B cell (primary cell): Measurements from ENCODE around the gene PRKCA. TPM values are rescaled to one million over a fixed set of nuclear protein-coding genes. Genes with fewer than 3 reads are reported as not detected.

Source experiments
- ATAC-seq: fragments of 200-7000 bp; cut with Tn5 transposase; one replicate; pipeline ENCODE4 v1.10.0; 2021; ENCODE audit warnings: low read depth, mild to moderate bottlenecking, moderate number of reproducible peaks, moderate library complexity
- CTCF ChIA-PET: fragments of 350-600 bp; sonication (Branson Sonifier 250); formaldehyde crosslinking; loops from one replicate; lab custom pipeline; 2021; ENCODE audit warnings: antibody characterized with exemption, inconsistent platforms; lab: Charles Lee
- POLR2A ChIA-PET: fragments of 350-600 bp; sonication (Branson Sonifier 250); formaldehyde crosslinking; loops from one replicate; lab custom pipeline; 2021; ENCODE audit warnings: antibody characterized with exemption; lab: Charles Lee
- DNase-seq: peaks from one replicate; pipeline ENCODE4 v3.0.0; 2013
- H2AFZ ChIP-seq: 2 replicates; pipeline ENCODE4 v1.6.1; 2012; ENCODE audit warnings: mild to moderate bottlenecking, low read depth, low read length; ENCODE audit not compliant: insufficient read depth, poor library complexity, severe bottlenecking
- H3K27ac ChIP-seq, 2 donors: 1 replicate in 1 of 2; 2 replicates in 1 of 2; pipeline ENCODE4 v1.5.1; 2012 to 2013; ENCODE audit warnings: low read length in 2 of 2, mild to moderate bottlenecking in 2 of 2, moderate library complexity in 1 of 2
- H3K27me3 ChIP-seq, 4 experiments: fragments of 200-600 bp in 1 of 4; sonication (generic) in 1 of 4; replicated peaks in 1 of 4; 1 replicate in 2 of 4; 2 replicates in 2 of 4; pipeline versions ENCODE4 v1.6.1 to v1.7.0; 2013 to 2016; ENCODE audit warnings: low read length in 3 of 4, mild to moderate bottlenecking in 2 of 4, mixed read lengths in 1 of 4, moderate library complexity in 1 of 4; ENCODE audit not compliant: insufficient read depth in 4 of 4, control insufficient read depth in 3 of 4; ENCODE audit errors: control extremely low read depth in 1 of 4
- H3K36me3 ChIP-seq, 2 experiments: replicated peaks in 1 of 2; 1 replicate in 1 of 2; 2 replicates in 1 of 2; pipeline versions ENCODE4 v1.6.1 to v1.7.1; 2013; ENCODE audit warnings: low read length in 1 of 2; ENCODE audit not compliant: insufficient read depth in 2 of 2, control insufficient read depth in 1 of 2; ENCODE audit errors: control extremely low read depth in 1 of 2, extremely low read depth in 1 of 2
- H3K4me1 ChIP-seq, 2 donors: fragments of 200-600 bp in 1 of 2; sonication (generic) in 1 of 2; 1 replicate in 1 of 2; 2 replicates in 1 of 2; pipeline versions ENCODE4 v1.5.1 to v1.6.1; 2013 to 2017; ENCODE audit warnings: low read length in 2 of 2; ENCODE audit not compliant: control insufficient read depth in 2 of 2, insufficient read depth in 2 of 2
- H3K4me2 ChIP-seq: replicated peaks from 2 replicates; pipeline ENCODE3; 2012; ENCODE audit warnings: mild to moderate bottlenecking, low read depth, low read length; ENCODE audit not compliant: poor library complexity, severe bottlenecking
- H3K4me3 ChIP-seq, 5 experiments: fragments of 200-600 bp in 1 of 5; sonication (generic) in 1 of 5; 1 replicate in 3 of 5; 2 replicates in 2 of 5; pipeline versions ENCODE4 v1.5.1 to v1.7.0; 2011 to 2016; ENCODE audit warnings: low read length in 4 of 5, mild to moderate bottlenecking in 4 of 5, low read depth in 2 of 5, control low read depth in 1 of 5, moderate library complexity in 1 of 5; ENCODE audit not compliant: insufficient read depth in 1 of 5; ENCODE audit errors: control extremely low read depth in 1 of 5, extremely low read depth in 1 of 5
- H3K79me2 ChIP-seq: fragments of 200-600 bp; sonication (generic); one replicate; pipeline ENCODE4 v1.6.0; 2016; ENCODE audit warnings: low read length; ENCODE audit not compliant: control insufficient read depth, insufficient read depth
- H3K9ac ChIP-seq: fragments of 200-600 bp; sonication (generic); 2 replicates; pipeline ENCODE4 v1.6.1; 2017; ENCODE audit warnings: mild to moderate bottlenecking, low read length, moderate library complexity
- H3K9me3 ChIP-seq, 3 donors: one replicate each; pipeline versions ENCODE4 v1.6.1 to v1.7.1; 2013; ENCODE audit warnings: low read length in 2 of 3; ENCODE audit not compliant: control insufficient read depth in 2 of 3, insufficient read depth in 1 of 3; ENCODE audit errors: control extremely low read depth in 1 of 3
- H4K20me1 ChIP-seq: 2 replicates; pipeline ENCODE4 v1.6.0; 2012; ENCODE audit warnings: mild to moderate bottlenecking, low read length; ENCODE audit not compliant: insufficient read depth, control insufficient read depth, poor library complexity, severe bottlenecking
- H3K27ac Mint-ChIP-seq: one replicate; pipeline ENCODE4 v1.8.0; 2021; ENCODE audit warnings: mixed read lengths
- H3K27me3 Mint-ChIP-seq: one replicate; pipeline ENCODE4 v1.8.0; 2021; ENCODE audit warnings: mixed read lengths
- H3K4me1 Mint-ChIP-seq: one replicate; pipeline ENCODE4 v1.8.0; 2021; ENCODE audit warnings: mixed read lengths
- H3K4me3 Mint-ChIP-seq: one replicate; pipeline ENCODE4 v1.8.0; 2021; ENCODE audit warnings: mixed read lengths
- H3K9me3 Mint-ChIP-seq: one replicate; pipeline ENCODE4 v1.8.0; 2022; ENCODE audit warnings: mixed read lengths; ENCODE audit not compliant: insufficient read depth
- CTCF ChIP-seq: fragments of 200-600 bp; IDR thresholded peaks from one replicate; pipeline ENCODE4 v1.8.0; 2022; ENCODE audit warnings: antibody characterized with exemption, mild to moderate bottlenecking
- EZH2 ChIP-seq: IDR thresholded peaks from 2 replicates; pipeline ENCODE4 v1.6.1; 2012; ENCODE audit warnings: borderline replicate concordance, low read depth, mild to moderate bottlenecking, moderate library complexity, low read length; ENCODE audit not compliant: insufficient read depth, poor library complexity, severe bottlenecking
- WGBS: methylation state at CpG from one replicate; pipeline ENCODE4 v1.1.5; 2013; ENCODE audit warnings: missing lambda C conversion rate; ENCODE audit not compliant: insufficient coverage; 5-methylcytosine and 5-hydroxymethylcytosine counted together
- intact Hi-C: fragments of 100-400 bp; cut with micrococcal nuclease; formaldehyde crosslinking; loops from one replicate; pipeline ENCODE4 v1.10.0; 2022
- polyA plus RNA-seq: library from polyadenylated mRNA; depleted of rRNA; stranded (reverse); fragments of >200 nt; gene quantifications from 2 replicates; pipeline ENCODE4 v1.2.3, GENCODE V29; 2012
- total RNA-seq, 2 donors: library from RNA; stranded (reverse); fragments of 120-200 nt in 1 of 2; gene quantifications; 1 replicate in 1 of 2; 2 replicates in 1 of 2; pipeline versions ENCODE4 v1.2.3 to v1.2.4, GENCODE V29; 2013 to 2022

The PRKCA gene
- total and polyA plus RNA-seq, 2 donors (not counting 1 experiment from before 2014, with no cell fraction given): 0.33 to 7.7 TPM

DNA sequence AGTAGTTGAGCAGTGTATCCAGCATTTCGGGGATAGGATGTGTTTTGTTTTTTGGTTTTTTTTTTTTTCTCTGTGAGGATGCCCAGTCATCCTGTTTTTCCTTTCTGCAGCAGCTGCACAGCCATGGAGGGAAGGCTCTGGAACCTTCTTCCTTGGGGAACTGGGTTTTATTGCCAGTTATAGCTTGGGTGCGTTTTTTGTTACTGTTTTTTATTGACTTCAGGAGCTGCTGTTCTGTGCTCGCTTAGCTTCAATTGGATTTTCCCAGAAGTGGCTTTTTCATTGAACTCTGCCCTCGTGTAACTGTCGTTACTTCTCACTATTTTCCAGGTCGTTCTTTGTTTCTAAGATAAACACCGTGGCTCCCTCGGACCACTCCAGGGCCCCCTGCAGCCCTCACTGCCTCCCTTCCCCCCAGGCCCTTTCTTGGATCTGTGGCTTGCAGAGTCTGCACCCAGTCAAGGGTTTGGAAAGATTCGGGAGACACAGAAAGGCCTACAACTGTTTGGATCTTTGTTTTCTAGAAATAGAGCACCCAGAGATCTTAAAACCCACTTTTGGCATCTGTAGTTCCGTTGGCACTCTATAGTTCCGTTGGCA lies 412.8 kb downstream of the PRKCA start:
- Histone ChIP-seq H3K79me2 (no peaks in the 10 kb centered on the region), H3K27ac (no peak overlapping the region), H3K36me3 (no peaks in the 10 kb centered on the region), H3K4me1 (no peaks in the 10 kb centered on the region), H3K27me3 (no peaks in the 10 kb centered on the region), H3K4me2 (no peak overlapping the region), H3K9ac (no peak overlapping the region), H3K4me3 (no peak overlapping the region), H2AFZ (no peak overlapping the region), H3K9me3 (no peaks in the 10 kb centered on the region), H4K20me1 (no peaks in the 10 kb centered on the region)
- no peak for ATAC-seq
- H3K9me3 Mint-ChIP-seq: peaks cover 2% of the 10 kb centered on the region
- intact Hi-C loops: no loop called here
- ChIA-PET CTCF (interaction anchor here (1.3 to 1.6 kb wide), 2 partner anchors 188 to 190 kb away, joined by 3 to 4 read pairs; no protein-coding TSS in a partner anchor), POLR2A (no interaction called here)
- no peak for DNase-seq
- peaks cover 14% of the 10 kb centered on the region for H3K27me3 Mint-ChIP-seq
- no peaks in the 10 kb centered on the region for H3K4me1 Mint-ChIP-seq
- WGBS: 71% methylated on average over 9 of the region's 11 CpGs
- TF ChIP-seq EZH2: no peak
- TF ChIP-seq CTCF: no peak
- no peak overlapping the region for H3K4me3 Mint-ChIP-seq
- no peak overlapping the region for H3K27ac Mint-ChIP-seq

DNA sequence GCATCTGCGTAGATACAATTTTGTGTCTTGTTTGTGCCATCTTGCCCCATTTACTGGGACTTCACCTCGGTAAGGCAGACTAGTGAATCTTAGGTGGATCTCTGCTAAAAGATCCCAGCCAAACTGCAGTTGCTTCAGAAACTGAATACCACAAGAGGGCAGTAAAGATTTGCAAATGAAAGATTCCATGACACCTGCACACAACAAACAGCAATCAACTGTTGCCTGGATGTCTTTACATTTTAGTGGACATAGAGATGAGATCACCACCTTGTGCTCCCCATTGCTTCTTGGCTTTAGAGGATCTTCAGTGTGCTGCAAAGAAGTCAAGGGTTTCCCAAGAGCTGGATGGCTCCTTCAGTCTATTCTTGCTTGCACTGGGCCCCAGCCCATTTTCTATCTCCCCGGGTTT lies 413.3 kb downstream of the PRKCA start:
- H3K4me3 Mint-ChIP-seq: no peak overlapping the region
- H3K9me3 ChIP-seq: no peaks in the 10 kb centered on the region
- H3K79me2 ChIP-seq: no peaks in the 10 kb centered on the region
- peaks cover 20% of the 10 kb centered on the region for H3K27me3 Mint-ChIP-seq
- POLR2A ChIA-PET: no interaction called here
- no peak overlapping the region for H3K4me2 ChIP-seq
- CTCF ChIA-PET: interaction anchor here (0.6 to 1.3 kb wide), 3 partner anchors 10 to 190 kb away, joined by 3 to 6 read pairs (median 3); no protein-coding TSS in a partner anchor
- no peaks in the 10 kb centered on the region for H3K27me3 ChIP-seq
- H3K4me3 ChIP-seq: no peak overlapping the region
- ATAC-seq (no peak), DNase-seq (peak; percentile 40)
- TF ChIP-seq EZH2 (no peak), CTCF (peak; percentile 63)
- intact Hi-C loops: no loop called here
- peaks cover 2% of the 10 kb centered on the region for H3K9me3 Mint-ChIP-seq
- H3K27ac Mint-ChIP-seq: no peak overlapping the region
- no peak overlapping the region for H2AFZ ChIP-seq
- H3K9ac ChIP-seq: no peak overlapping the region
- 38% methylated on average over 1 of the region's 3 CpGs for WGBS
- no peaks in the 10 kb centered on the region for H3K4me1 ChIP-seq
- H4K20me1 ChIP-seq: no peaks in the 10 kb centered on the region
- no peaks in the 10 kb centered on the region for H3K4me1 Mint-ChIP-seq
- H3K36me3 ChIP-seq: no peaks in the 10 kb centered on the region
- no peak overlapping the region for H3K27ac ChIP-seq
